Endothelial cell of umbilical vein (primary cell): Measurements from ENCODE around the gene ATP8A2. TPM values are rescaled to one million over a fixed set of nuclear protein-coding genes. Genes with fewer than 3 reads are reported as not detected.

Experiments used
- BruUV-seq: library from RNA; stranded (reverse); fragments of 400-500 nt; replicated peaks from 2 replicates; lab custom pipeline; 2021; lab: Mats Ljungman, UMichigan
- CTCF ChIA-PET: fragments of 300-600, 350-600 bp; sonication (Branson Sonifier 250); formaldehyde crosslinking; loops from one replicate; lab custom pipeline; 2021; ENCODE audit warnings: antibody characterized with exemption, inconsistent platforms; lab: Charles Lee
- POLR2A ChIA-PET: fragments of 300-600, 350-600 bp; sonication (Branson Sonifier 250); formaldehyde crosslinking; loops from one replicate; lab custom pipeline; 2021; ENCODE audit warnings: antibody characterized with exemption, inconsistent platforms; lab: Charles Lee
- DNase-seq: peaks from one replicate; pipeline ENCODE4 v3.0.0-alpha.2; 2011; ENCODE audit warnings: low read depth, low spot score
- FAIRE-seq: peaks from 2 replicates; lab custom pipeline; 2011; peaks lifted over from hg19 to GRCh38; lab: Jason Lieb, UNC
- H2AFZ ChIP-seq: 2 replicates; pipeline ENCODE4 v1.6.0; 2012; ENCODE audit warnings: low read depth, low read length, control low read depth, inconsistent platforms
- H3K27ac ChIP-seq: 2 replicates; pipeline ENCODE4 v1.5.1; 2011; ENCODE audit warnings: low read depth, mild to moderate bottlenecking, control low read depth, low read length, moderate library complexity; ENCODE audit not compliant: insufficient read depth
- H3K27me3 ChIP-seq, 2 experiments: 2 replicates each; pipeline versions ENCODE4 v1.6.0 to v1.6.1; 2011; ENCODE audit warnings: low read length in 2 of 2, mixed read lengths in 1 of 2; ENCODE audit not compliant: control insufficient read depth in 2 of 2, insufficient read depth in 2 of 2
- H3K36me3 ChIP-seq, 2 experiments: 2 replicates in 1 of 2; 3 replicates in 1 of 2; pipeline ENCODE4 v1.5.1; 2011; ENCODE audit warnings: low read length in 2 of 2, mild to moderate bottlenecking in 1 of 2, moderate library complexity in 1 of 2; ENCODE audit not compliant: control insufficient read depth in 2 of 2, insufficient read depth in 2 of 2; ENCODE audit errors: extremely low read depth in 1 of 2
- H3K4me1 ChIP-seq: 3 replicates; pipeline ENCODE4 v1.5.1; 2011; ENCODE audit warnings: mild to moderate bottlenecking, low read length; ENCODE audit not compliant: control insufficient read depth, insufficient read depth; ENCODE audit errors: extremely low read depth
- H3K4me2 ChIP-seq: 2 replicates; pipeline ENCODE4 v1.6.1; 2011; ENCODE audit warnings: low read length, control low read depth, mixed read lengths; ENCODE audit not compliant: insufficient read depth
- H3K4me3 ChIP-seq, 3 experiments: fragments of 200-600 bp in 1 of 3; sonication (generic), shearing (Covaris generic) in 1 of 3; replicated peaks in 1 of 3; 2 replicates each; pipeline ENCODE4 v1.5.1; 2011 to 2016; ENCODE audit warnings: control low read depth in 3 of 3, low read length in 3 of 3, mild to moderate bottlenecking in 2 of 3, inconsistent platforms in 1 of 3, low read depth in 1 of 3, moderate library complexity in 1 of 3; ENCODE audit not compliant: insufficient read depth in 1 of 3
- H3K79me2 ChIP-seq: 2 replicates; pipeline ENCODE4 v1.6.0; 2012; ENCODE audit warnings: low read length, inconsistent platforms; ENCODE audit not compliant: control insufficient read depth, insufficient read depth
- H3K9ac ChIP-seq: replicated peaks from 2 replicates; pipeline ENCODE3; 2011; ENCODE audit warnings: low read length, control low read depth; ENCODE audit not compliant: insufficient read depth; ENCODE audit errors: extremely low read depth
- H3K9me1 ChIP-seq: replicated peaks from 3 replicates; pipeline ENCODE4 v1.6.0; 2011; ENCODE audit warnings: mild to moderate bottlenecking, low read length; ENCODE audit not compliant: control insufficient read depth, insufficient read depth; ENCODE audit errors: extremely low read depth
- H3K9me3 ChIP-seq: replicated peaks from 2 replicates; pipeline ENCODE4 v1.5.1; 2012; ENCODE audit warnings: low read length, inconsistent platforms; ENCODE audit not compliant: control insufficient read depth, insufficient read depth
- H4K20me1 ChIP-seq: replicated peaks from 2 replicates; pipeline ENCODE3; 2011; ENCODE audit warnings: mild to moderate bottlenecking, low read length; ENCODE audit not compliant: control insufficient read depth, insufficient read depth; ENCODE audit errors: extremely low read depth
- EZH2 ChIP-seq: IDR thresholded peaks from 2 replicates; pipeline ENCODE4 v1.6.1; 2012; ENCODE audit warnings: borderline replicate concordance, low read depth, mild to moderate bottlenecking, moderate library complexity, low read length, inconsistent platforms; ENCODE audit not compliant: severe bottlenecking
- FOS ChIP-seq: IDR thresholded peaks from 2 replicates; pipeline ENCODE4 v1.6.1; 2011; ENCODE audit warnings: mild to moderate bottlenecking, low read length, moderate library complexity, borderline replicate concordance; ENCODE audit not compliant: insufficient read depth
- GATA2 ChIP-seq: IDR thresholded peaks from 2 replicates; pipeline ENCODE4 v1.7.0; 2011; ENCODE audit warnings: low read depth, mild to moderate bottlenecking, moderate library complexity, mixed read lengths, low read length; ENCODE audit not compliant: insufficient read length, insufficient read depth
- JUN ChIP-seq: IDR thresholded peaks from 2 replicates; pipeline ENCODE4 v1.6.1; 2011; ENCODE audit warnings: borderline replicate concordance, low read depth; ENCODE audit not compliant: insufficient read length, insufficient read depth
- MYC ChIP-seq: IDR thresholded peaks from one replicate; pipeline ENCODE4 v1.6.1; 2011; ENCODE audit warnings: mild to moderate bottlenecking, low read depth, low read length
- POLR2A ChIP-seq: IDR thresholded peaks from 2 replicates; pipeline ENCODE4 v1.6.1; 2012; ENCODE audit warnings: low read depth, mild to moderate bottlenecking, control low read depth, low read length
- POLR2AphosphoS5 ChIP-seq: IDR thresholded peaks from 2 replicates; pipeline ENCODE4 v1.6.1; 2012; ENCODE audit warnings: low read depth, mild to moderate bottlenecking, control low read depth, low read length, moderate library complexity; ENCODE audit not compliant: insufficient read depth
- dilution Hi-C: fragments of 300-500 bp; cut with MboI; formaldehyde crosslinking; loops from one replicate; pipeline ENCODE4 v1.15.0; 2019; ENCODE audit warnings: low sequenced_read_pairs; ENCODE audit not compliant: extremely low pct_ligation_motif_present
- intact Hi-C: fragments of 100-400 bp; cut with micrococcal nuclease; formaldehyde crosslinking; loops from one replicate; pipeline ENCODE4 v1.10.0; 2022
- polyA plus RNA-seq, 4 experiments: library from polyadenylated mRNA; depleted of rRNA in 3 of 4; stranded (reverse) in 3 of 4; unstranded in 1 of 4; fragments of >200 nt; gene quantifications; 2 replicates each; pipeline versions ENCODE4 v1.2.1 to v1.2.3, GENCODE V29; 2011 to 2012; ENCODE audit warnings: missing spikeins in 1 of 4
- total RNA-seq: library from RNA; stranded (reverse); gene quantifications from 2 replicates; pipeline ENCODE4 v1.2.3, GENCODE V29; 2021
- TF ChIP-seq, protein P1 (sequence below): IDR thresholded peaks from 2 replicates; pipeline ENCODE4 v1.6.1; 2011; ENCODE audit not compliant: insufficient read depth, insufficient read length
- TF ChIP-seq, protein P2 (sequence below), 2 donors: IDR thresholded peaks; 1 replicate in 1 of 2; 2 replicates in 1 of 2; pipeline ENCODE4 v1.5.1; 2011; ENCODE audit warnings: low read length in 2 of 2, mild to moderate bottlenecking in 2 of 2, moderate library complexity in 2 of 2, control low read depth in 1 of 2, inconsistent platforms in 1 of 2, low read depth in 1 of 2; ENCODE audit not compliant: insufficient read depth in 1 of 2; ENCODE audit errors: extremely low read depth in 1 of 2

The ATP8A2 gene
- total and polyA plus RNA-seq, 2 donors (not counting 3 experiments of a cell fraction or from before 2014, with no cell fraction given) = 0.11 to 0.49 TPM

DNA sequence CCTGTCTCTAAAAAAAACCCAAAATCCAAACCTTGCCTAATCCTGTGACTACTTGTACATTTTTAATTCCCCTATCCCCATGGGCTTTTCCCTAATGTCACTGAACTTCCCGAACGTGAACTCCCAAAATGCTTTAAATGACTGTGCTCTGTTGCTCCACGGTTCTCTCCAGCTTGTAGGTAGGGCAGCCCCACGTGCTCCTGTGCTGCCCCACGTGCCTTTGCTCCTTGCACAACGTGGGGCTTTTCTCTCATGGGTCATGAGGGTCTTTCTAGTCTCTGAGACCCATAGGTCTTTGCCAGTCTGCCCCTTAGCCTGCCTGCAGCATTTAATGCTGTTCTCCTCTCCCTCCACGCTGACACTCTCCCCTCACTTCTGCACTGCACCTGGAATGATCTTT, 558.0 kb downstream of the ATP8A2 start:
- no peak overlapping the region for H3K4me2 ChIP-seq
- no peak for FAIRE-seq
- dilution Hi-C loops = no loop called here
- no peak for DNase-seq
- no peak overlapping the region for H3K9ac ChIP-seq
- ChIA-PET CTCF (no interaction called here), POLR2A (no interaction called here)
- intact Hi-C loops = no loop called here
- no peaks in the 10 kb centered on the region for H3K9me1 ChIP-seq
- no peak overlapping the region for H2AFZ ChIP-seq
- H3K36me3 ChIP-seq = no peaks in the 10 kb centered on the region
- H3K27ac ChIP-seq = no peak overlapping the region
- TF ChIP-seq, protein P1, sequence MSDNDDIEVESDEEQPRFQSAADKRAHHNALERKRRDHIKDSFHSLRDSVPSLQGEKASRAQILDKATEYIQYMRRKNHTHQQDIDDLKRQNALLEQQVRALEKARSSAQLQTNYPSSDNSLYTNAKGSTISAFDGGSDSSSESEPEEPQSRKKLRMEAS = no peak
- no peak for TF ChIP-seq GATA2
- no peak for TF ChIP-seq FOS
- TF ChIP-seq JUN = no peak
- H4K20me1 ChIP-seq = no peaks in the 10 kb centered on the region
- no TSS peak for BruUV-seq
- no peaks in the 10 kb centered on the region for H3K9me3 ChIP-seq
- H3K4me3 ChIP-seq = no peak overlapping the region
- peaks cover 2 to 3% of the 10 kb centered on the region in 2 experiments for H3K27me3 ChIP-seq
- no peaks in the 10 kb centered on the region for H3K79me2 ChIP-seq
- H3K4me1 ChIP-seq = no peaks in the 10 kb centered on the region

DNA sequence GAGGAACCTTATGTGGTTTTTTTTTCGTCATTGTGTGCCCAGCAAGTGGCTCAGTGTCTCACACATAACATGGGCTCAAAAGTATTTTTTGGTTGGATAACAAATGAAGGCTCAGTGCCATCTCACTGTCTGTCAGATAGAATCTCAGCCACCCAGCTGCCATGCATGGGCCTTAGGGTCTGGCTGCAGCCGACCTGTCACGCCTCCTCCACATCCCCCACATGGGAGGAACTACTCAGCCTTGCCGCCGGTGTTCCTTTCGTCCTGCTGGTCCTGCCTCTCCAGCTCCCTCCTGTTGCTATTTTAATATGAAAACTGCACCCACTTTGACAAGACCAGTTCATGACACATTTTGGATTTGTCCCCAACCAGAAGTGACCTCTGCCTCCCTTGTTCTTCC, 558.9 kb downstream of the ATP8A2 start:
- TF ChIP-seq MYC (no peak), POLR2A (no peak), FOS (no peak), EZH2 (no peak), JUN (no peak), GATA2 (no peak), POLR2AphosphoS5 (no peak)
- TF ChIP-seq, protein P2, sequence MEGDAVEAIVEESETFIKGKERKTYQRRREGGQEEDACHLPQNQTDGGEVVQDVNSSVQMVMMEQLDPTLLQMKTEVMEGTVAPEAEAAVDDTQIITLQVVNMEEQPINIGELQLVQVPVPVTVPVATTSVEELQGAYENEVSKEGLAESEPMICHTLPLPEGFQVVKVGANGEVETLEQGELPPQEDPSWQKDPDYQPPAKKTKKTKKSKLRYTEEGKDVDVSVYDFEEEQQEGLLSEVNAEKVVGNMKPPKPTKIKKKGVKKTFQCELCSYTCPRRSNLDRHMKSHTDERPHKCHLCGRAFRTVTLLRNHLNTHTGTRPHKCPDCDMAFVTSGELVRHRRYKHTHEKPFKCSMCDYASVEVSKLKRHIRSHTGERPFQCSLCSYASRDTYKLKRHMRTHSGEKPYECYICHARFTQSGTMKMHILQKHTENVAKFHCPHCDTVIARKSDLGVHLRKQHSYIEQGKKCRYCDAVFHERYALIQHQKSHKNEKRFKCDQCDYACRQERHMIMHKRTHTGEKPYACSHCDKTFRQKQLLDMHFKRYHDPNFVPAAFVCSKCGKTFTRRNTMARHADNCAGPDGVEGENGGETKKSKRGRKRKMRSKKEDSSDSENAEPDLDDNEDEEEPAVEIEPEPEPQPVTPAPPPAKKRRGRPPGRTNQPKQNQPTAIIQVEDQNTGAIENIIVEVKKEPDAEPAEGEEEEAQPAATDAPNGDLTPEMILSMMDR (IDR thresholded peaks at IDR 0.05; ENCODE audit: extremely low read depth in 1 of 2, insufficient read depth in 1 of 2, low read depth in 1 of 2, low read length in 2 of 2) = no peak
- TF ChIP-seq, protein P1 = no peak
- H3K9me1 ChIP-seq = no peaks in the 10 kb centered on the region
- no peak overlapping the region for H3K4me3 ChIP-seq
- H3K36me3 ChIP-seq = no peaks in the 10 kb centered on the region
- no peak overlapping the region for H3K27ac ChIP-seq
- POLR2A ChIA-PET = no interaction called here
- no peaks in the 10 kb centered on the region for H3K4me1 ChIP-seq
- dilution Hi-C loops = no loop called here
- H3K9me3 ChIP-seq = no peaks in the 10 kb centered on the region
- H3K27me3 ChIP-seq = peaks cover 2 to 3% of the 10 kb centered on the region in 2 experiments
- intact Hi-C loops = no loop called here
- H3K9ac ChIP-seq = no peak overlapping the region
- H3K4me2 ChIP-seq = no peak overlapping the region
- no peak for DNase-seq
- H2AFZ ChIP-seq = no peak overlapping the region
- FAIRE-seq = no peak
- H3K79me2 ChIP-seq = no peaks in the 10 kb centered on the region
- CTCF ChIA-PET = no interaction called here
- BruUV-seq = no TSS peak
- no peaks in the 10 kb centered on the region for H4K20me1 ChIP-seq
